ENCODE measurements around the gene CMTM7. TPM values are rescaled to one million over a fixed set of nuclear protein-coding genes. Genes with fewer than 3 reads are reported as not detected.

CMTM7 gene
- total RNA-seq, 1 experiment from 2014 or later, result 62.6 TPM

GRCh38 chr3:32420126-32421038 is 28.7 kb downstream of the CMTM7 start (continued):
- TF ChIP-seq RAD21 (IDR thresholded peaks at IDR 0.05; ENCODE audit: low read depth), result no peak
- TF ChIP-seq CBX3 (IDR thresholded peaks at IDR 0.05; ENCODE audit: low read depth), result no peak
- no peak for TF ChIP-seq SIN3A (IDR thresholded peaks at IDR 0.05; ENCODE audit: low read depth)
- TF ChIP-seq CEBPB (IDR thresholded peaks at IDR 0.05; ENCODE audit: low read depth), result no peak
- no peak for TF ChIP-seq ZNF274 (IDR thresholded peaks at IDR 0.05; ENCODE audit: low read depth, low read length)
- TF ChIP-seq POLR2AphosphoS5 (IDR thresholded peaks at IDR 0.05; ENCODE audit: low read depth, low read length), result peak; percentile 68

GRCh38 chr3:32421185-32421584 is 29.5 kb downstream of the CMTM7 start:
- DNase-seq (ENCODE audit: low read depth, low spot score), result peak; percentile 7
- ChIA-PET RAD21 (ENCODE audit: low non-redundant PET in 1 of 2, low total read pairs in 2 of 2, uncharacterized antibody in 2 of 2, unreplicated experiment in 2 of 2) (no interaction called here), CTCF (interaction anchor here (1.9 kb wide), 1 partner anchor 47 kb away, joined by 8 read pairs; no protein-coding TSS in a partner anchor), POLR2A (interaction anchor here (1.0 to 2.1 kb wide), 2 partner anchors 30 to 49 kb away, joined by 4 to 6 read pairs; partner anchors contain the start of gene CMTM7)
- H3K9me2 ChIP-seq (ENCODE audit: insufficient read depth), result no peaks in the 10 kb centered on the region
- intact Hi-C loops (cut with micrococcal nuclease), result loop anchor here (2.0 kb wide), 2 partner anchors 28 to 48 kb away; no protein-coding TSS in a partner anchor
- H4K20me1 ChIP-seq (ENCODE audit: insufficient read depth), result no peaks in the 10 kb centered on the region
- no peak for ATAC-seq
- peak overlapping the region; percentile 84 for H3K4me2 ChIP-seq (ENCODE audit: low read length)
- TF ChIP-seq MAX (IDR thresholded peaks at IDR 0.05), result no peak
- TF ChIP-seq RAD21 (IDR thresholded peaks at IDR 0.05; ENCODE audit: low read depth), result no peak
- TF ChIP-seq SRF (IDR thresholded peaks at IDR 0.05; ENCODE audit: low read depth), result no peak
- TF ChIP-seq EZH2phosphoT487 (IDR thresholded peaks at IDR 0.05; ENCODE audit: borderline replicate concordance), result no peak
- TF ChIP-seq ZNF274 (IDR thresholded peaks at IDR 0.05; ENCODE audit: low read depth, low read length), result no peak
- TF ChIP-seq POLR2A (IDR thresholded peaks at IDR 0.05; ENCODE audit: borderline replicate concordance, extremely low read depth, insufficient read depth, insufficient read length), result no peak
- TF ChIP-seq EGR1 (IDR thresholded peaks at IDR 0.05; ENCODE audit: low read depth), result no peak
- TF ChIP-seq TCF7L2 (IDR thresholded peaks at IDR 0.05; ENCODE audit: borderline replicate concordance, extremely low read depth, insufficient read depth, insufficient read length), result no peak
- TF ChIP-seq EZH2 (IDR thresholded peaks at IDR 0.05), result no peak
- TF ChIP-seq REST (IDR thresholded peaks at IDR 0.05; ENCODE audit: low read depth), result no peak
- no peak for TF ChIP-seq CEBPB (IDR thresholded peaks at IDR 0.05; ENCODE audit: low read depth)
- TF ChIP-seq ZFX (IDR thresholded peaks at IDR 0.05), result no peak
- no peak for TF ChIP-seq CTCF (IDR thresholded peaks at IDR 0.05 in 2 of 3, conservative IDR thresholded peaks at IDR 0.05 in 1 of 3; ENCODE audit: borderline replicate concordance in 1 of 3, insufficient read depth in 1 of 3, low read depth in 2 of 3, low read length in 2 of 3)
- TF ChIP-seq FOSL1 (IDR thresholded peaks at IDR 0.05; ENCODE audit: low read depth), result no peak
- H3K79me2 ChIP-seq (ENCODE audit: insufficient read depth, low read length), result peaks cover 95% of the 10 kb centered on the region
- H2AFZ ChIP-seq (ENCODE audit: low read depth, low read length, poor library complexity, severe bottlenecking), result no peak overlapping the region
- H3K4me1 ChIP-seq (ENCODE audit: control insufficient read depth in 1 of 2, insufficient read depth in 2 of 2, low read length in 2 of 2), result peaks cover 73 to 96% of the 10 kb centered on the region in 2 experiments
- H3K27ac ChIP-seq (ENCODE audit: low read depth, low read length), result peak overlapping the region; percentile 97
- H3K27me3 ChIP-seq (ENCODE audit: insufficient read depth, low read length), result no peaks in the 10 kb centered on the region
- no peaks in the 10 kb centered on the region for H3K9me3 ChIP-seq (ENCODE audit: control insufficient read depth in 1 of 2, insufficient read depth in 1 of 2, low read depth in 1 of 2, low read length in 2 of 2)
- peaks cover 0 to 5% of the 10 kb centered on the region in 2 experiments; a peak in 2 of 4 replicates for H3K36me3 ChIP-seq (ENCODE audit: control insufficient read depth in 1 of 2, insufficient read depth in 2 of 2, low read length in 2 of 2)
- peak overlapping the region; percentile 81 for H3K9ac ChIP-seq (ENCODE audit: low read length)
- BruUV-seq (replicated peaks), result no TSS peak
- peak overlapping the region; percentile 37 to 51 for H3K4me3 ChIP-seq (replicated peaks in 1 of 2; ENCODE audit: low read depth in 1 of 2, low read length in 2 of 2)

Data from HCT116 (cell line).